HG02798 (cell line): ENCODE data around the gene MAP3K2.
"Not testable (repeated sequence)": the region's sequence is repeated elsewhere in the genome, so short reads cannot be mapped to it uniquely, and the experiment has no call there.

Experiments
- ATAC-seq: cut with Tn5 transposase; IDR thresholded peaks from one replicate; pipeline ENCODE4 v1.9.1; 2021; ENCODE audit warnings: mild to moderate bottlenecking; ENCODE audit not compliant: unreplicated experiment, poor library complexity

The MAP3K2 gene

DNA sequence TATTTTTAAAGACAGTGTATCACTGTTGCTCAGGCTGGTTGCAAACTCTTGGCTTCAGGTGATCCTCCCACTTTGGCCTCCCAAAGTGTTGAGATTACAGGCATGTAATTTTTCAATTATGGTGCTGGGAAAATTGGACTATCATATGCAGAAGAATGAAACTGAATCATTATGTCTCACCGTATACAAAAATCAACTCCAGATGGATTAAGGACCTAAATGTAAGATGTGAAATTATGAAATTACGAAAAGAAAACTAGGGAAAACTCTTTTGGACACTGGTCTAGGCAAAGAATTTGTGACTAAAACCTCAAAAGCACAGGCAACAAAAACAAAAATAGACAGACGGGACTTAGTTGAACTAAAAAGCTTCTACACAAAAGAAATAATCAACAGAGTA is 31.2 kb downstream of the MAP3K2 start:
- no peak for ATAC-seq

DNA sequence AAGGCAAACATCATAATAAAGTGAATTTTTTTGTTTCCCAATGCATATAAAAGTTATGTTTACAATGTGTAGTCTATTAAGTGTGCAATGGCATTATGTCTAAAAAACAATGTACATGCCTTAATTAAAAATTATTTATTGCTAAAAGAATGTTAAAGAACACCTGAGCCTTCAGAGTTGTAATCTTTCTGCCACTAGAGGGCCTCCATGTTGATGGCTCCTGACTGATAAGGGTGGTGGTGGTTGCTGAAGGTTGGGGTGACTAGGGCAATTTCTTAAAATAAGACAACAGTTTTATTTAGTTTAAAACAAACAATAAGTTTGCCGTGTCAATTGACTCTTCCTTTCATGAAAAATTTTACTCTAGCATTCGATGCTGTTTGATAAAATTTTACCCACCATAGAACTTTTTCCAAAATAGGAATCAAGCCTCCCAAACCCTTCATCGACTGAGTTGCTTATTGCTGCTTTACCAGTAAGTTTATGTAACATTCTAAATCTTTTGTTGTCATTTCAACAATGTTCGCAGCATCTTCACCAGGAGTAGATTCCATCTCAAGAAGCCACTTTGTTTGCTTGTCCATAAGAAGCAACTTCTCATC is 32.3 kb downstream of the MAP3K2 start:
- ATAC-seq, result peak; percentile 41

DNA sequence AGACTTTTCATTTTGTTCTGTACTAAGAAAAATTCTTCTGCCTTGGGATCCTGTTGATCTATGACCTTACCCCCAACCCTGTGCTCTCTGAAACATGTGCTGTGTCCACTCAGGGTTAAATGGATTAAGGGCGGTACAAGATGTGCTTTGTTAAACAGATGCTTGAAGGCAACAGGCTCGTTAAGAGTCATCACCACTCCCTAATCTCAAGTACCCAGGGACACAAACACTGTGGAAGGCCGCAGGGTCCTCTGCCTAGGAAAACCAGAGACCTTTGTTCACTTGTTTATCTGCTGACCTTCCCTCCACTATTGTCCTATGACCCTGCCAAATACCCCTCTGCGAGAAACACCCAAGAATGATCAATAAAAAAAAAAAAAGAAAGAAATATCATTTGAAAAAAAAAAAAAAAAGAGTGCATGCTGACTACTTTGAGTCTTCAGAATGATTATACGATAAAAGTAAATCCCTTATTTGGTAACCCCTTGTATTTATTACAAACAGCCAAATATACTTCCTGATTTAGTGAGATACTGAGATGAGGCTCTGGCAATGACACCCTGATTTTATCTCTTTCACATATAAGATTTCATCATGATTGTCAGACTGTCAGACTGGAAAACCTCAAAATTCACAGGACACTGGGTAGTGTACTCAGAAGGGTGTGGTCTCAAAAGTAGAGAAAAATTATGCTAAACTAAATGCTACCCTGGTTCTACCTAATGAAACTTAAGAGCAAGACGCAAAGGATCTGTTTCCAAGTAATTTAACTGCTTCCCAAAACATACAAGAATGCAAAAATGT is 33.7 kb downstream of the MAP3K2 start:
- ATAC-seq, result not testable (repeated sequence)

DNA sequence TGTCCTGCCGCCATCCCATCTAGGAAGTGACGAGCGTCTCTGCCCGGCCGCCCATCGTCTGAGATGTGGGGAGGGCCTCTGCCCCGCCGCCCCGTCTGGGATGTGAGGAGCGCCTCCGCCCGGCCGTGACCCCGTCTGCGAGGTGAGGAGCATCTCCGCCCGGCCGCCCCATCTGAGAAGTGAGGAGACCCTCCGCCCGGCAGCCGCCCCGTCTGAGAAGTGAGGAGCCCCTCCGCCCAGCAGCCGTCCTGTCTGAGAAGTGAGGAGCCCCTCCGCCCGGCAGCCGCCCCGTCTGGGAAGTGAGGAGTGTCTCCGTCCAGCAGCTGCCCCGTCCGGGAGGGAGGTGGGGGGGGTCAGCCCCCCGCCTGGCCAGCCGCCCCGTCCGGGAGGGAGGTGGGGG is 34.6 kb downstream of the MAP3K2 start:
- ATAC-seq, result not testable (repeated sequence)

- no peak for ATAC-seq
These were observed 36.2 kb downstream of the MAP3K2 start for GRCh38 chr2:127351603-127352002.

DNA sequence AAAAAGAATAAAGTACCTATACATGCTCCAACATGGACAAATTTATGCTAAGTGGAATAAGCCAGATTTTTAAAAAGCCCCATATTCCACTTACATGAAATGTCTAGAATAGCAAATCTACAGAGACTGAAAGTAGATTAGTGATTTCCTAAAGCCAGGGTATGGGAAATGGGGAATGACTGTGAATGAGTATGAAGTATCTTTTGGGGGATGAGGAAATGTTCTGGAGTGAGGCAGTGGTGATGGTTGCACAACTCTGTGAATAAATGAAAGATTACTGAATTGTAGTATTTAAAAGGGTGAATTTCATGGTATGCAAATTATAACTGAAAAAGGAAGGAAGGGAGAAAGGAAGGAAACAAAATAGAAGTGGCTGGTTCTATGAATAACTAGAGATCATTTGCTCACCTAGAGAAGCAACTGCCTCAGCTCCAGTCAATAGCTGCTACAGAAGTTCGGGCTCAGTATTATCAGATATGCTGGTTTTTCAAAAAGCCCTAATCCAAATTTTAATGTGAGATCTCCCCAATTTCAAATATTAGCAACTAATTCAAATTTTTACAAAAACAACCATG is 39.3 kb downstream of the MAP3K2 start:
- no peak for ATAC-seq

- no peak for ATAC-seq
These were observed 39.9 kb downstream of the MAP3K2 start for GRCh38 chr2:127347734-127348392.

DNA sequence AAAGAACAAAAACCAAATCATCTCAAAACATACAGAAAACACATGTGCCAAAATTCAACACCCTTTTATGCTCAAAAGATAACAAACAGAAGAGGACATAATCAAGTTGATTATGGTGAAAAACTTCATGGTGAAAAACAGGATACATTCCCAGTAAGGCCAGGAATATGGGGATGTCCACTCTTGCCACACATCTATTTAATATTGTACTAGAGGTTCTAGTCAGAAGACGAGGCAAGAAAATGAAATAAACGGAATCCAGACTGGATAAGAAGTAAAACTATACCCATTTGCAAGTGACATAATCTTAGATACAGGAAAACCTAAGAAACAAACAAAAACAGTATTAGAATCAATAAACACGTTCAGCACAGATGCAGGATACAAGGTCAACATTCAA is 40.8 kb downstream of the MAP3K2 start:
- no peak for ATAC-seq

DNA sequence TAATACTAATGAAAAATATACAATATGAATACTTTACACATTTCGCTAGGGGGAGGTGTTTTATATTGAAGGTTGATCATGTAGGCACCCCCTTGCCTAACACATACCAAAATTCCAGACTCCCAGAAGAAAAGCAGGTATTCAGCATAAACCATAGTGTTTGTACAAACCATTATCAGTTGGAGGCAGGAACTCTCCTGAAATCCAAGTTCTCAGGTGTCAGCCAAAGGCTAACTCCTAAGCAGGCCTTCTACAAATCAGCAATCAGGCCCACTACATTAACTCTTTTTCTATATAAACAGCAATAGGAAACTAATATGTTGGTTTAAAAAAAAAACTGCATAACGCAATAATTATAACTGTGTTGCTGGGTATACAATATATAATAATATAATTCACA is 44.5 kb downstream of the MAP3K2 start:
- no peak for ATAC-seq

DNA sequence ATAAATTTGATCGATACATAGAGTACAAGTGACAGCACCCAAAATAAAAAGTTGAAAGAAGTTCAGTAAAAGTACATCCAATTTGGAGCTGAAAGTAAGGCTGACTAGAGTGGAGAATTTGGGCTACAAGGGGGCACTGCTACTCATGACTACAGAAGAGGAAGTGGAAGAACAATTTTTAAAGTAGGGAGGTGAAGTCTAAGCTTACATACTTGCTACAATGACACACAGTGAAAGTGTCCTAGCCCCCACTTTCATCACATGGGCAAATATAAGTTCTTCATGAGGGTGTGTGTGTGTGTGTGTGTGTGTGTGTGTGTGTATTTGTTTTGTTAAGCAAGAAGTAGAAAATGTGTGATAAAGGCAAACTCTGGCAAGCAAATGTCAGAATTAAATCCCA is 45.7 kb downstream of the MAP3K2 start:
- peak; percentile 59 for ATAC-seq

DNA sequence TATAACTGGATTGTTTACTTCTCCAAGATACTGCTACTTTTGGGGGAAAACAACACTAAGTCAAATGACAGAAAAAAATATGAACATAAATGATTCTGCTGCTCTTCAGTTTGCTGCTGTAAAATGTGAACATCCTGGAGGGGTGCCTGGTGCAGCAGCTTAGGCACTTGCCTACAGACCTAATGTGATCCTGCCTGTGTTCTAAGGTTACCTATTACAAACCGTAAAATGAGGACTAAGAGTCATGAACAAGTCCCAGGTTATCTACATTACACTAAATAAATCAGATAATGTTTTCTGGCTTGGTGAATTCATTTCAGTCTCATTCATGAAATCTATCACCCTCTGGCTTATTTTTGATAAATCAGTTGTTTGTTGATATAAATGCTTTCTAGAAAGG is 55.4 kb downstream of the MAP3K2 start:
- no peak for ATAC-seq

DNA sequence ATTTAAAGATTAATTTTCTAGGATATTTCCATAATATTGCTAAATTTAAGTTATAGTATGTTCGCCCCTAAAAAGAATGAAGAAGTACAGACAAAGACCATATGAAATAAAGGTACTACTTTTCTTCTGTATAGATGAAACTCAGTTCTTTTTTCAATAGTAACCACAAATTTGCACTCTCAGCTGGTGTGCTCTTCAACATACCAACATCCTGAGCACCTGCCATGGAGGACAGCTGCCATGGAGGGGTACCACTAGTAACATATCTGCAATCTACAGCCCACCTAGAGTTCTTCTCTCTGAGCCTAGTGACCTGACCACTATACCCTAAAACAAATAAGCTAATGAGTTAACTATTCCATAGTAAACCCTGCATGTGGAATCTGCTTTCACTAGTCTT is 57.0 kb downstream of the MAP3K2 start:
- ATAC-seq, result peak; percentile 85

DNA sequence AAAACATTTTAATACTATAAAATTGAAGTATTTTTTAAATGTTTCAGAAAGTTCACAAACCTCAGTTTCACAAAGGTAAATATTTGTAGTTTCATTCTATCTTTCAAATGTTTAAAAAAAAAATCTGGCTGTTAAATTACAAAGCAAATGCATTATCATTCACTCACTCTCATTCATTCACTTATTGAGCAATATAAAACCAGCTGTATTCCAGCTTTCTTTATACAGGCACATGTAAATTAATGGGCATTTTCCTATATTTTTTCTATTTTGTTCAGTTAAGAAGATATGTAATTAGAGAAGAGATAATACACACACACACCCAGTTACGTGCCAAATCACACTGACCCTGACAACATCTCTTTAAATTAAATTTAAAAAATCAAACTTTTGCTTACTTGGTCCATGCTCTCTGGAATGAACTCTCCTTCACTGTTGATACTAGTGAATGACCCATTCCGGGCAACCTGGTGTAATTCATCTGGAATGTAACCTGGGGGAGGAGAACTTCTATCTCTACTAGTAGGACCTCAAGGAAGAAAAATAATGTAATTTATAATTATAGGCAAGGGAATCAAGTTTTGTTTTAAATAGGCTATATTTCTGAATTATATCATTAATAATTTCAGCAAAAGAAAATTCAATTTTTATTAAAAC is 61.4 kb downstream of the MAP3K2 start:
- ATAC-seq, result no peak

- no peak for ATAC-seq
These were observed 63.1 kb downstream of the MAP3K2 start for GRCh38 chr2:127324635-127325034.

DNA sequence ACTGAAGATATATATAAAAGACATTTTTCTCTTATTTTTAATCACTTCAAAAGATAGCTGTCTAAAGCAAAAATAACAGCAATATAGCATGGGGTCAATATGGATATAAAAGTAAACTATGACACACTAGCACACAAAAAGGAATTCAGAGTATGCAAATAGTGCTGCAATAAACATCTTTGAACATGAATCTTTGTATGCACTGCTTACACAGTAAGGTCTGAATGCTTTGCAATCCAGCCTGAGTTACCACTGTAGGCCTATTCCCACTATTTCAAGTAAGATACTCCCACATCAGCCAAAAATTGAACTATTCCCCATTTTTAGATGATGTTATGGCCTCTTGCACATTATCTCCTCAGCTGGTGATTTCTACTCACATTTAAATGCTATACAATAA is 66.5 kb downstream of the MAP3K2 start:
- ATAC-seq, result no peak

DNA sequence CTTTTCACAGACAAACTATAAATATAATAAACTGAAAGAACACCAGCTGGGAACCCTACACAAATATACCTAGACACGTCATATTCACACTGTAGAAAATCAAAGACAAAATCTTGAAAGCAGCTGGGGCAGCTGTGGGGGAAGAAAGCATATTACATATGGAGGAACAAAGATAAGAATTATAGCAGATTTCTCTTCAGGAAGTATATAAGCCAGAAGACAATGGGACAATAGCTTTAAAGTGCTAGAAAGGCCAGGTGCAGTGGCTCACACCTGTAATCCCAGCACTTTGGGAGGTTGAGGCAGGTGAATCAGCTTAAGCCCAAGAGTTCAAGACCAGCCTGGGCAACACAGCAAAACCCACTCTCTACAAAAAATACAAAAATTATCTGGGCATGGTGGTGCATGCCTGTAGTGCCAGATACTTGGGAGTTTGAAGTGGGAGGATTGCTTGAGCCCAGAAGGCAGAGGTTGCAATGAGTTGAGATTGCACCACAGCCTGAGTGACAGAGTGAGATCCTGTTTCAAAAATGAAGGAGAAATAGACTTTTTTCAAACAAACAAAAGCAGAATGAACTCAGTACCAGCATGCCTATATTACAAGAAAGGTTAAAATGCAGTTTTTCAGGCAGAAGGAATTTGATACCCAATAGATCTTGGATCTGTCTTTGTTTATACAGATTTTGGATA is 67.0 kb downstream of the MAP3K2 start:
- ATAC-seq, result no peak

DNA sequence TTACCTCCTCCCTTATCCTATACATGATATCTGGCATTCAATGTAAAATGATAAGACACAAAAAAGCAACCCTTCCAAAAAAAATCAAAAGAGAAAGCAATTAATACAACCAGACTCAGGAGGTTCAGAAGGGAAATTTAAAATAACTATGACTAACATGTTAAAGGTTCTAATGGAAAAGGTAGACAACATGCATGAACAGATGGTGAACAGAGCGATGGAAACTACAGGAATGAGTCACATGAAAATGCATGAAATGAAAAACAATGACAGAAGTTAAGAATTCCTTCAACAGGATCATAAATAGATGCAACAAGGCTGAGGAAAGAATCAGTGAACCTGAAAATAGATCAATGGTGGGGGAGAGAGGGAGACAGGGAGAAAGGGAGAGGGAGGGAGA is 67.7 kb downstream of the MAP3K2 start:
- no peak for ATAC-seq

DNA sequence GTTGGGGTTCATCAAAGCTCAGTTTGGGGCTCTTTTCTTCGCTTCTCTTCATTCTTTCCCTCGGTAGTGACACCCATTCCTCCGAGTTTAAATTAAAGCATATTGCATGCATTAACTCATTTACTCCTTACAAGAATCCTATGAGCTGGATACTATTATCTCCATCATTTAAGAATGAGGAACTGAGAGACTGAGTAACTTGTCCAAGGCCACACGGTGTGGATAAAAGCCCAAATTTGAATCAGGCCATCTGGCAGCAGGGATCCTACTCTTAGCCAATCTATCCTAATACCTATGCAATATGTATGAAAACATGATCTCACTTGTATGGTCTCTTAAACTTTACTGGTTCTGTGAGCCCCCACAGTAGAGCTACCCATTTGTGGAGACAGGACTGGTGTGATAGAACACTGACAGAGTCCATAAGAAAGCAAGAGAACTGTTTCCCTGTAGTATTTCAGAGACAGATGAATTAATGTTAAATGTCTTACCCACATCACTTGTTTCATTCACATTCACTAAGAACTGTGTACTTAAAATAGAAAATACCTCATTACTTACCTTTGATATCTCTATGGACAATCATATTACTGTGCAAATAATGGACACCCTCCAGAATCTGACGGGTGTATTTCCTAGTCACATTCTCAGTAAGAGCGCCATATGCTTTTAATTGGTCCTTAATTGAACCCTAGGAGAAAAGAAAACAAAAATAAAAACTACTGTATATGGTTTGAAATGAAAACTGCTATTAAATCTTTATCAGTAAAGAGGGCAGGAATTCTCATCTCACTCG is 73.4 kb downstream of the MAP3K2 start:
- ATAC-seq, result no peak

DNA sequence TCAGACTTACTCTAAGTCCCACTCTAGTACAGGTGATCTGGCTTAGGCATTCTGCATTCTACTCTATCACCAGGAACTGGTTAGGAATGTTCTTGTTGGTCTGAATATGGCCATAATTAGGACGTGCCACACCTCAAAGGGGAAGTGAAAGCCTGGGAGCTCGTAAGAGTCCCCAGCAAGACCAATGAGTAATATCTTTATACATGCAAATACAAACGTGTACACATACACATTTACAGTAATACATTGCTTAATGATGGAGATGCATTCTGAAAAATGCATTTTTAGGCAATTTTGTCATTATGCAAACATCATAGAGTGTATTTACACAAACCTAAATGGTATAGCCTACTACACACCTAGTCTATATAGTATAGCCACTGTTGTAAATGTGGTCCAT is 74.4 kb downstream of the MAP3K2 start:
- ATAC-seq, result peak; percentile 96
